Ovary (tissue), 9 donors: ENCODE measurements around the gene NPAS3. TPM values are rescaled to one million over a fixed set of nuclear protein-coding genes. Genes with fewer than 3 reads are reported as not detected.

ENCODE experiments used
- DNase-seq, 5 donors: peaks; one replicate each; pipeline ENCODE4 v3.0.0-alpha.2; 2019 to 2020
- H3K27ac ChIP-seq, 2 donors: fragments of 200-600 bp; one replicate each; pipeline versions ENCODE4 v1.5.1 to v1.8.0; 2019 to 2022
- H3K27me3 ChIP-seq: fragments of 200-600 bp; one replicate; pipeline ENCODE4 v1.8.0; 2022
- H3K36me3 ChIP-seq: fragments of 200-600 bp; sonication (generic); one replicate; pipeline ENCODE4 v1.5.1; 2019
- H3K4me1 ChIP-seq: one replicate; pipeline ENCODE4 v1.8.1; 2013; ENCODE audit warnings: mild to moderate bottlenecking, moderate library complexity; ENCODE audit not compliant: insufficient read depth
- H3K4me3 ChIP-seq: fragments of 200-600 bp; sonication (generic); one replicate; pipeline ENCODE4 v1.5.1; 2017
- H3K9me3 ChIP-seq, 2 donors: fragments of 200-600 bp in 1 of 2; sonication (generic) in 1 of 2; one replicate each; pipeline versions ENCODE4 v1.5.1 to v1.8.1; 2013 to 2019; ENCODE audit warnings: mild to moderate bottlenecking in 1 of 2, moderate library complexity in 1 of 2
- EP300 ChIP-seq: sonication (generic); formaldehyde crosslinking; IDR thresholded peaks from one replicate; pipeline ENCODE4 v1.6.1; 2017; ENCODE audit warnings: antibody characterized with exemption
- POLR2A ChIP-seq: fragments of 450-650 bp; IDR thresholded peaks from one replicate; pipeline ENCODE4 v1.6.1; 2017; ENCODE audit warnings: antibody characterized with exemption, mild to moderate bottlenecking, moderate library complexity
- WGBS, 3 donors: extraction: QIAGEN DNeasy Blood & Tissue Kit in 1 of 3; methylation state at CpG; one replicate each; pipeline versions ENCODE4 v1.1.5 to v1.1.7; 2013 to 2017; 5-methylcytosine and 5-hydroxymethylcytosine counted together
- intact Hi-C, 4 donors: fragments of 100-400 bp; cut with DNase I; formaldehyde crosslinking; loops; one replicate each; pipeline versions ENCODE4 v1.11.0 to v1.15.1; 2022 to 2023
- polyA plus RNA-seq, 2 donors: library from polyadenylated mRNA; stranded (reverse); fragments of 200-250 nt in 1 of 2; fragments of 350-450 nt in 1 of 2; fragmentation: Illumina TruSeq in 1 of 2; extraction: RNeasy Lipid Tissue Mini Kit (QIAGEN cat#74804) in 1 of 2; gene quantifications; one replicate each; pipeline ENCODE4 v1.2.3, GENCODE V29; 2013 to 2014
- total RNA-seq, 7 donors: library from RNA; depleted of rRNA in 2 of 7; stranded (reverse); fragments of >200 nt in 2 of 7; fragmentation: NEBNext Ultra II Directional in 3 of 7; extraction: Animal tissue kit (Norgen Biotek cat#: 25700) in 3 of 7; gene quantifications; one replicate each; pipeline versions ENCODE4 v1.1.0 to v1.2.4, GENCODE V29; 2016 to 2023
- TF ChIP-seq, protein P1 (sequence below), 3 donors: fragments of 450-650 bp in 2 of 3; fragments of 200-600 bp in 1 of 3; IDR thresholded peaks; one replicate each; pipeline versions ENCODE4 v1.5.1 to v1.8.0; 2016 to 2022; ENCODE audit warnings: antibody characterized with exemption in 3 of 3, mild to moderate bottlenecking in 1 of 3
- donor health status: DM: no; HTN: no; CAD: no; lungs with moderate emphysema.
- donor health status: DM: no; HTN: no; CAD: no.
- donor health status: Bipolar disorder and iron deficiency.
- donor health status: DM: yes; HTN: yes; CAD: no.
- donor health status: DM: no; HTN: no; CAD: no.
- donor health status: DM: yes; HTN: yes; CAD: no.

Gene NPAS3
- total and polyA plus RNA-seq, 9 donors: 1.9 to 15.4 (median 11.4) TPM

GRCh38 chr14:33504246-33505099, 565.8 kb downstream of the NPAS3 start:
- Histone ChIP-seq H3K4me3 (no peak overlapping the region), H3K4me1 (no peaks in the 10 kb centered on the region), H3K36me3 (no peaks in the 10 kb centered on the region), H3K27me3 (no peaks in the 10 kb centered on the region), H3K27ac (no peak overlapping the region), H3K9me3 (no peaks in the 10 kb centered on the region)
- DNase-seq: no peak
- 84 to 89% (median 87%) methylated on average over 5 of the region's 5 CpGs for WGBS, 3 donors
- TF ChIP-seq, protein P1, sequence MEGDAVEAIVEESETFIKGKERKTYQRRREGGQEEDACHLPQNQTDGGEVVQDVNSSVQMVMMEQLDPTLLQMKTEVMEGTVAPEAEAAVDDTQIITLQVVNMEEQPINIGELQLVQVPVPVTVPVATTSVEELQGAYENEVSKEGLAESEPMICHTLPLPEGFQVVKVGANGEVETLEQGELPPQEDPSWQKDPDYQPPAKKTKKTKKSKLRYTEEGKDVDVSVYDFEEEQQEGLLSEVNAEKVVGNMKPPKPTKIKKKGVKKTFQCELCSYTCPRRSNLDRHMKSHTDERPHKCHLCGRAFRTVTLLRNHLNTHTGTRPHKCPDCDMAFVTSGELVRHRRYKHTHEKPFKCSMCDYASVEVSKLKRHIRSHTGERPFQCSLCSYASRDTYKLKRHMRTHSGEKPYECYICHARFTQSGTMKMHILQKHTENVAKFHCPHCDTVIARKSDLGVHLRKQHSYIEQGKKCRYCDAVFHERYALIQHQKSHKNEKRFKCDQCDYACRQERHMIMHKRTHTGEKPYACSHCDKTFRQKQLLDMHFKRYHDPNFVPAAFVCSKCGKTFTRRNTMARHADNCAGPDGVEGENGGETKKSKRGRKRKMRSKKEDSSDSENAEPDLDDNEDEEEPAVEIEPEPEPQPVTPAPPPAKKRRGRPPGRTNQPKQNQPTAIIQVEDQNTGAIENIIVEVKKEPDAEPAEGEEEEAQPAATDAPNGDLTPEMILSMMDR (IDR thresholded peaks at IDR 0.05): no peak
- TF ChIP-seq EP300 (no peak), POLR2A (no peak)
- intact Hi-C loops: no loop called here

DNA sequence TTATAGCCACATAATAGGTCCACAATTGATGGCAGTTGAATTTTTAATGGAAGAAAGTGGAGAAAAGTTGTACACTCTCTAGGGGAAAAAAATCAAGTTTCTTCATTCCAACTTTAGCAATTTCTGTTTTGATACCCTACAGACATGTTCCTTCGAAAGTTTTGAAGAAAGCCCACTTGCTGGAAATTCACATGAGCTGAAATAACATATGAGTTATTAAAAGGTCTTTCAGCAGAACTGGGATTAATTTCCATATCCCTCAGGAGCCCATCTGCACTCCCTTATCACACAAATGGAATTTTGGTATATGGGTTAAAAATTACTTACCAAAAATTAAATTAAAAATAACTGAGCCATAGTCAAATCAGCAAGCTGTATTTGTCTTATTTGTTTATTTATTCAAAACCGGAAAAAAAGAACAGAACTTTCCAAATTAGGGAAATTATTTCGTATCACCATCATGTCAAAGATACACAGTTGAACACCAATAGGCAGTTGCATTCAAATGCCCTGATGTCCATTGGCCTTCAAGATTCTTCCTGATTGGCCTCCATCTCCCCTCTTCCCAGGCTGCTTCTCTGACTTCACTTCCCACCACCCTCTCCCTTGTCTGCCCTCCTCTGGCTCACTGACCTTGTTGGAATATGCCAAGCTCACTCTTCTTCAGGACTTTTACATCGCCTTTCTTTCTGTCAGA, 566.7 kb downstream of the NPAS3 start:
- no peak overlapping the region for H3K27ac ChIP-seq
- no peaks in the 10 kb centered on the region for H3K36me3 ChIP-seq
- DNase-seq: no peak
- no peaks in the 10 kb centered on the region for H3K4me1 ChIP-seq
- intact Hi-C loops: no loop called here
- H3K9me3 ChIP-seq: no peaks in the 10 kb centered on the region
- H3K27me3 ChIP-seq: no peaks in the 10 kb centered on the region
- no peak for TF ChIP-seq POLR2A
- TF ChIP-seq, protein P1 (IDR thresholded peaks at IDR 0.05): no peak
- no peak for TF ChIP-seq EP300
- 75 to 82% (median 79%) methylated on average over 4 of the region's 4 CpGs for WGBS, 3 donors
- no peak overlapping the region for H3K4me3 ChIP-seq

DNA sequence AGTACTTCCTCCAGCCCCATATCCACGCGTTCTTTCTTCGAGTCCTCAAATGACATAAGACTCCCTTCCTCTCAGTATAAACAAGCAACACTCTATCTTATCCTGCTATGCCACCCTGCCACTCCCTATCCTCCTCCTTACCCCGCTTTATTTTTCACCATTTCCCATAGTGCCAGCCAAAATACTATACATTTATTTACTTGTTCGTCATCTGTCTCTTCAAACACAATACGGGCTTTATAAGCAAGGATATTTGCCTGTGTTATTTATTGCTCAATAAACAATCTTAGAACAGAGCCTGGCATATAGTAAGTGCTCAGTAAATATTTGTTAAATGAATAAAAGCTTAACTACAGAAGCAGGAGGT, 567.3 kb downstream of the NPAS3 start:
- no peak for DNase-seq
- H3K4me1 ChIP-seq: no peaks in the 10 kb centered on the region
- TF ChIP-seq EP300 (no peak), POLR2A (no peak)
- TF ChIP-seq, protein P1 (IDR thresholded peaks at IDR 0.05): no peak
- 85 to 97% (median 93%) methylated on average over 6 of the region's 6 CpGs for WGBS, 3 donors
- H3K4me3 ChIP-seq: no peak overlapping the region
- no peaks in the 10 kb centered on the region for H3K27me3 ChIP-seq
- H3K36me3 ChIP-seq: no peaks in the 10 kb centered on the region
- intact Hi-C loops: no loop called here
- no peak overlapping the region for H3K27ac ChIP-seq
- H3K9me3 ChIP-seq: no peaks in the 10 kb centered on the region

GRCh38 chr14:33508126-33509062, 569.7 kb downstream of the NPAS3 start:
- intact Hi-C loops: no loop called here
- Histone ChIP-seq H3K27ac (no peak overlapping the region), H3K36me3 (no peaks in the 10 kb centered on the region), H3K4me3 (no peak overlapping the region), H3K27me3 (no peaks in the 10 kb centered on the region), H3K4me1 (no peaks in the 10 kb centered on the region), H3K9me3 (no peaks in the 10 kb centered on the region)
- WGBS, 3 donors: 85 to 90% (median 88%) methylated on average over 9 of the region's 9 CpGs
- no peak for DNase-seq
- TF ChIP-seq EP300 (no peak), POLR2A (no peak)
- TF ChIP-seq, protein P1 (IDR thresholded peaks at IDR 0.05): no peak
